Spleen (tissue), 11 donors: ENCODE data around the gene EPS8. TPM values are rescaled to one million over a fixed set of nuclear protein-coding genes. Genes with fewer than 3 reads are reported as not detected.

ENCODE experiments used
- DNase-seq: peaks from one replicate; pipeline ENCODE4 v3.0.0-alpha.2; 2020
- H3K27ac ChIP-seq, 8 donors: fragments of 200-600 bp; sonication (generic) in 7 of 8; 1 replicate in 4 of 8; 2 replicates in 4 of 8; pipeline versions ENCODE4 v1.5.0 to v1.8.0; 2016 to 2021; ENCODE audit warnings: inconsistent platforms in 4 of 8, mild to moderate bottlenecking in 4 of 8, moderate library complexity in 1 of 8
- H3K27me3 ChIP-seq, 7 donors: fragments of 200-600 bp; sonication (generic) in 6 of 7; replicated peaks in 1 of 7; 1 replicate in 4 of 7; 2 replicates in 3 of 7; pipeline versions ENCODE4 v1.5.0 to v1.8.0; 2016 to 2021; ENCODE audit warnings: inconsistent platforms in 3 of 7, mild to moderate bottlenecking in 1 of 7
- H3K36me3 ChIP-seq, 6 donors: fragments of 200-600 bp; sonication (generic) in 5 of 6; 1 replicate in 4 of 6; 2 replicates in 2 of 6; pipeline versions ENCODE4 v1.5.0 to v1.8.0; 2016 to 2021; ENCODE audit warnings: inconsistent platforms in 2 of 6
- H3K4me1 ChIP-seq, 6 donors: fragments of 200-600 bp; sonication (generic) in 5 of 6; 1 replicate in 3 of 6; 2 replicates in 3 of 6; pipeline versions ENCODE4 v1.5.0 to v1.8.0; 2016 to 2021; ENCODE audit warnings: inconsistent platforms in 3 of 6
- H3K4me3 ChIP-seq, 8 donors: fragments of 200-600 bp; sonication (generic) in 7 of 8; 1 replicate in 4 of 8; 2 replicates in 4 of 8; pipeline versions ENCODE4 v1.5.0 to v1.8.0; 2016 to 2021; ENCODE audit warnings: inconsistent platforms in 4 of 8, mild to moderate bottlenecking in 4 of 8, moderate library complexity in 2 of 8
- H3K9me3 ChIP-seq, 8 donors: fragments of 200-600 bp; sonication (generic) in 7 of 8; 1 replicate in 4 of 8; 2 replicates in 4 of 8; pipeline versions ENCODE4 v1.5.0 to v1.8.0; 2016 to 2021; ENCODE audit warnings: inconsistent platforms in 4 of 8
- POLR2A ChIP-seq, 3 donors: fragments of 450-650 bp; IDR thresholded peaks; one replicate each; pipeline ENCODE4 v1.5.1; 2017; ENCODE audit warnings: antibody characterized with exemption in 3 of 3, mild to moderate bottlenecking in 1 of 3
- POLR2AphosphoS5 ChIP-seq, 3 donors: sonication (generic); formaldehyde crosslinking; IDR thresholded peaks; one replicate each; pipeline ENCODE4 v1.5.1; 2017; ENCODE audit warnings: antibody characterized with exemption in 3 of 3
- WGBS, 5 donors: extraction: QIAGEN DNeasy Blood & Tissue Kit in 3 of 5; methylation state at CpG; one replicate each; pipeline versions ENCODE4 v1.1.5 to v1.1.7; 2013 to 2018; 5-methylcytosine and 5-hydroxymethylcytosine counted together
- intact Hi-C: fragments of 100-400 bp; cut with DNase I; formaldehyde crosslinking; loops from one replicate; pipeline ENCODE4 v1.15.0; 2023; ENCODE audit warnings: low total_unique reads
- polyA plus RNA-seq, 3 donors: library from polyadenylated mRNA; stranded (reverse); fragments of 200-250 nt; gene quantifications; one replicate each; pipeline ENCODE4 v1.2.1, GENCODE V29; 2013
- total RNA-seq, 7 donors: library from RNA; depleted of rRNA in 3 of 7; stranded (reverse); fragments of >200 nt in 3 of 7; fragmentation: NEBNext Ultra II Directional in 4 of 7; extraction: Animal tissue kit (Norgen Biotek cat#: 25700) in 4 of 7; gene quantifications; one replicate each; pipeline versions ENCODE4 v1.1.0 to v1.2.1, GENCODE V29; 2016 to 2021
- TF ChIP-seq, protein P1 (sequence below), 11 experiments: fragments of 200-600 bp in 7 of 11; fragments of 450-650 bp in 4 of 11; sonication (generic) in 4 of 11; IDR thresholded peaks in 8 of 11; conservative IDR thresholded peaks in 3 of 11; 1 replicate in 7 of 11; 2 replicates in 4 of 11; pipeline versions ENCODE4 v1.4.0 to v1.8.0; 2016 to 2021; ENCODE audit warnings: antibody characterized with exemption in 11 of 11, inconsistent platforms in 4 of 11, mild to moderate bottlenecking in 1 of 11
- donor health status: healthy with polysubstance abuse.
- donor health status: DM: no; HTN: no; CAD: no; lungs with moderate emphysema.
- donor health status: DM: no; HTN: no; CAD: no.
- donor health status: Bipolar disorder and iron deficiency.
- donor health status: healthy.
- donor health status: DM: no; HTN: no; CAD: no.
- donor health status: DM: yes; HTN: yes; CAD: no.

EPS8 gene
- total and polyA plus RNA-seq, 10 donors = 4.6 to 90.5 (median 30.9) TPM

DNA sequence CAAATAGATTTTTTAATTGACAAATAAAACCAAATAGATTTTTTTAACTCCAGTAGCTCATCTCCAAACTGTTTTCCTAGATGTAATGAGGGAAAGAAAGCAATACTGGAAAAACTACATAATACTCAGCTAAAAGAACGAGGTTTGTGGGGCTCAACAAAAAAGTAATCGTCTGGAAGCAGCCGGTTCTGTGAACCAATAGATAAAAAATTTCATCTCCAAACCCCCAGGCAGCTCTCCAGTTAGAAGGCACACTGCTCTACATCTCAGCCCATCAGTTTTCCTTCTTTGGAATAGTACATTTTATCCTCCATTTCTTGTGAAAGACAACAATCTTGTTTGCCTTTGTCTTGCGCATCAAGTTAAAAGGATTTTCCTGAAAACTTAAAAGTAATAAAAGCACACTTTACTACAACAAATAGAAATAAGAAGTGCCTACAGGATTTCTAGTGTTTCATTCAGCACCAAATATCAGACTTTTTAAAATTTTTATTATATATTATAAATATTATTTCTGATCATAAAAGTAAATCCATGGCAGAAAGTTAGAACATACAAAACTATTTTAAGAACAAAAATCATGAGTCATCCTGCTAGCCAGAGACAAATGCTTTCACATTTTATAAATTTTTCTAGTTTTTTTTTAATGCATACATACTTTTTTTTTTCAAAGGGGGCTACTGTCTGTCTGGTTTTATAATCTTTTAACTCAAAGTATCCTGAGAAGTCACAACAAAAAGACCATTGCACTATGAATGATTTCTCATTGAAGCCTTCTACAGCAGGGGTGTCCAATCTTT, 67.7 kb downstream of the EPS8 start:
- H3K4me1 ChIP-seq = peaks cover 0 to 20% (median 7%) of the 10 kb centered on the region in 6 donors
- WGBS, 5 donors = 87 to 95% (median 93%) methylated on average over 4 of the region's 4 CpGs
- H3K27ac ChIP-seq = no peak overlapping the region
- no peaks in the 10 kb centered on the region for H3K9me3 ChIP-seq
- no peak for DNase-seq
- no peaks in the 10 kb centered on the region for H3K27me3 ChIP-seq
- H3K36me3 ChIP-seq = no peaks in the 10 kb centered on the region
- H3K4me3 ChIP-seq = no peak overlapping the region
- intact Hi-C loops = no loop called here
- TF ChIP-seq POLR2A (IDR thresholded peaks at IDR 0.05) = no peak
- TF ChIP-seq POLR2AphosphoS5 (IDR thresholded peaks at IDR 0.05) = no peak
- TF ChIP-seq, protein P1, sequence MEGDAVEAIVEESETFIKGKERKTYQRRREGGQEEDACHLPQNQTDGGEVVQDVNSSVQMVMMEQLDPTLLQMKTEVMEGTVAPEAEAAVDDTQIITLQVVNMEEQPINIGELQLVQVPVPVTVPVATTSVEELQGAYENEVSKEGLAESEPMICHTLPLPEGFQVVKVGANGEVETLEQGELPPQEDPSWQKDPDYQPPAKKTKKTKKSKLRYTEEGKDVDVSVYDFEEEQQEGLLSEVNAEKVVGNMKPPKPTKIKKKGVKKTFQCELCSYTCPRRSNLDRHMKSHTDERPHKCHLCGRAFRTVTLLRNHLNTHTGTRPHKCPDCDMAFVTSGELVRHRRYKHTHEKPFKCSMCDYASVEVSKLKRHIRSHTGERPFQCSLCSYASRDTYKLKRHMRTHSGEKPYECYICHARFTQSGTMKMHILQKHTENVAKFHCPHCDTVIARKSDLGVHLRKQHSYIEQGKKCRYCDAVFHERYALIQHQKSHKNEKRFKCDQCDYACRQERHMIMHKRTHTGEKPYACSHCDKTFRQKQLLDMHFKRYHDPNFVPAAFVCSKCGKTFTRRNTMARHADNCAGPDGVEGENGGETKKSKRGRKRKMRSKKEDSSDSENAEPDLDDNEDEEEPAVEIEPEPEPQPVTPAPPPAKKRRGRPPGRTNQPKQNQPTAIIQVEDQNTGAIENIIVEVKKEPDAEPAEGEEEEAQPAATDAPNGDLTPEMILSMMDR (IDR thresholded peaks at IDR 0.05 in 8 of 11, conservative IDR thresholded peaks at IDR 0.05 in 3 of 11) = no peak

DNA sequence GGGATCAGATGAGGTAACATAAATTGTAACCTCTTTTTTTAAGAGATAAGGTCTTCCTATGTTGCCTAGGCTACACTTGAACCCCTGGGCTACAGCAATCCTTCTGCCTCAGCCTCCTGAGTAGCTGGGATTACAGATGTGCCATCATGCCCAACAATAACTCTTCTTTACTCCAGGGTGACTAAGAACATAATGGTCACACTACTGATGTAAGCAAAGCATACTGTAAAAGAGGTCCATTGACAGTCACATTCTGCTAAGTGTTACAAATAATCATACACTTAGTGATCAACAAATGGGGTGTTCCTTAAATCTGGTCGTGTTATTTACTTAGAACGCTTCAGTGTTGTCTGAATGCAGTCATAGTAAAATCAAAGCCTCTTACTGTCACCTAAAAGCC, 68.9 kb downstream of the EPS8 start:
- peaks cover 0 to 16% (median 6%) of the 10 kb centered on the region in 6 donors for H3K4me1 ChIP-seq
- no peak overlapping the region for H3K27ac ChIP-seq
- H3K9me3 ChIP-seq = no peaks in the 10 kb centered on the region
- no peak for DNase-seq
- no peak overlapping the region for H3K4me3 ChIP-seq
- TF ChIP-seq, protein P1 (IDR thresholded peaks at IDR 0.05 in 8 of 11, conservative IDR thresholded peaks at IDR 0.05 in 3 of 11) = no peak
- TF ChIP-seq POLR2AphosphoS5 (IDR thresholded peaks at IDR 0.05) = no peak
- TF ChIP-seq POLR2A (IDR thresholded peaks at IDR 0.05) = no peak
- intact Hi-C loops = no loop called here
- H3K27me3 ChIP-seq = no peaks in the 10 kb centered on the region
- 72 to 88% (median 79%) methylated on average over 2 of the region's 2 CpGs for WGBS, 5 donors
- no peaks in the 10 kb centered on the region for H3K36me3 ChIP-seq

DNA sequence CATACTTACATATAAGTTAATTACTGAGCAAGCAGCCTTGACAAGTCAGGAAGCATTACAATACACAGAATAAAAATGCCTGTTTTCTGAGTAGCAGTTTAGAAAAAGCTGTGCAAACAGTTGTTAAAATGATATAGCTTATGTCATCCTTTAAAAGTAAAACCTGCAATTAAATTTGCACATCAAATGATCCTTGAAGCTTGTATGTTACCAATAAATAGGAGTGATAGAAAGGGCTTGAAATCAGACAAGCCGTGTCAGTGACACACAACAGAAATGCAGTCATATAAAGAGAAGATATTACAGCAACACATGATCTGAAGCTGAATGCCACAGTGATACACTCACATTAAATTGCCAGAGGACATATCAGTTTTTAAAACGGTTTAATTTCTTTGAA, 70.0 kb downstream of the EPS8 start:
- TF ChIP-seq POLR2AphosphoS5 (IDR thresholded peaks at IDR 0.05) (no peak), POLR2A (IDR thresholded peaks at IDR 0.05) (no peak)
- TF ChIP-seq, protein P1 (IDR thresholded peaks at IDR 0.05 in 8 of 11, conservative IDR thresholded peaks at IDR 0.05 in 3 of 11) = no peak
- intact Hi-C loops = no loop called here
- no peak overlapping the region for H3K27ac ChIP-seq
- no peak for DNase-seq
- no peaks in the 10 kb centered on the region for H3K9me3 ChIP-seq
- no peak overlapping the region for H3K4me3 ChIP-seq
- 74 to 90% (median 83%) methylated on average over 2 of the region's 2 CpGs for WGBS, 5 donors
- no peaks in the 10 kb centered on the region for H3K27me3 ChIP-seq
- peaks cover 0 to 16% (median 6%) of the 10 kb centered on the region in 6 donors for H3K4me1 ChIP-seq
- no peaks in the 10 kb centered on the region for H3K36me3 ChIP-seq

DNA sequence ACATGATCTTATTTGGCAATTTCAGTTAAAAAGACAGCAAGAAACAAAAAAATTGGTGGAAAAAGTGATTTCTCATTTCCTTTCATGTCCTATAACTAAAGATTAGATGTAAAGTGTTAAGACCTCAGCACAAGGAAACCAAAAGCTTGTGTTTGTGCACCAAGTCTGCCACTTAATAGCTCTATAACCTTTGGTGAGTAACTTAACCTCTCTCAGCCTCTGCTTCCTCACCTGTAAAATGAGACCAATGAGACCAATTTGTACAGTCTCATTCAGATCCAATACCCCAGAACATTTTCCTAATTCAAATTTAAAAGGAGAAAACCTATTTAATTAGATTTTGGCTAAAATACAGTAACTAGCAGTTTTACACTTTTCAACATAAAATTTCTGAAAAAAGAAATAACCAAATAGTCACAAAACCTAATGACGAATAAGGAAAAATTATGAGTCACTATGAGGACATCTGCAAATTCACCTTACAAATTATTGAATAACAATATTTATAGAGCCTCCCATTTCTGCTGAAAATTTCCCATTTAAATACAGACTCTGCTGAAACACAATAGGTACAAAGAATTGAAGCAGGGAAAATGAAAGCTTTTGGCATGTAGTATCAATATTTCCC, 71.1 kb downstream of the EPS8 start:
- no peak for DNase-seq
- Histone ChIP-seq H3K9me3 (no peaks in the 10 kb centered on the region), H3K4me1 (peaks cover 0 to 16% (median 6%) of the 10 kb centered on the region in 6 donors), H3K4me3 (no peak overlapping the region), H3K36me3 (no peaks in the 10 kb centered on the region), H3K27ac (no peak overlapping the region), H3K27me3 (no peaks in the 10 kb centered on the region)
- 45 to 96% (median 89%) methylated on average over 1 of the region's 1 CpG for WGBS, 5 donors
- TF ChIP-seq POLR2A (IDR thresholded peaks at IDR 0.05) = no peak
- intact Hi-C loops = no loop called here
